Suppressor macrophage treated with lipopolysaccharide for 1 hour (primary cell): Measurements from ENCODE around the gene USP2.

ENCODE experiments used
- DNase-seq, 3 donors: peaks; one replicate each; pipeline ENCODE4 v3.0.0-alpha.2; 2020 to 2022

The USP2 gene

GRCh38 chr11:119320240-119320775 is 61.2 kb downstream of the USP2 start:
- DNase-seq, result no peak

GRCh38 chr11:119319700-119320239 is 61.7 kb downstream of the USP2 start:
- DNase-seq, result no peak

- no peak for DNase-seq
Observed at GRCh38 chr11:119319136-119319699, 62.3 kb downstream of the USP2 start.

GRCh38 chr11:119318240-119319135 is 63.0 kb downstream of the USP2 start:
- peak; percentile 41 to 53 (median 46) for DNase-seq

GRCh38 chr11:119317592-119318239 is 63.8 kb downstream of the USP2 start:
- DNase-seq, result peak in 1 of 3 donors; percentile 29

- DNase-seq, result peak in 2 of 3 donors; percentile 39 to 59
Observed at GRCh38 chr11:119316729-119317591, 64.5 kb downstream of the USP2 start, which contains the start of gene MCAM. Gene MCAM, minus strand, starts transcription at chr11:119317130. Its CDS starts 29 bp downstream, at chr11:119317101.

GRCh38 chr11:119316016-119316728 is 65.3 kb downstream of the USP2 start:
- DNase-seq, result peak in 1 of 3 donors; percentile 35

GRCh38 chr11:119315131-119316015 is 66.1 kb downstream of the USP2 start:
- DNase-seq, result peak; percentile 38 to 53 (median 49)

GRCh38 chr11:119314726-119315125 is 66.8 kb downstream of the USP2 start:
- DNase-seq, result no peak

GRCh38 chr11:119310682-119311052 is 70.8 kb downstream of the USP2 start:
- DNase-seq, result no peak

- DNase-seq, result no peak
Observed at GRCh38 chr11:119309953-119310681, 71.4 kb downstream of the USP2 start.

GRCh38 chr11:119309411-119309810 is 72.1 kb downstream of the USP2 start:
- no peak for DNase-seq

GRCh38 chr11:119307974-119308373 is 73.5 kb downstream of the USP2 start:
- no peak for DNase-seq

GRCh38 chr11:119307219-119307618 is 74.3 kb downstream of the USP2 start:
- DNase-seq, result no peak

- no peak for DNase-seq
Observed at GRCh38 chr11:119306373-119306890, 75.1 kb downstream of the USP2 start.

- peak in 1 of 3 donors; percentile 19 for DNase-seq
Observed at GRCh38 chr11:119305556-119306372, 75.7 kb downstream of the USP2 start.
